ENCODE results near the gene AGBL5.

The AGBL5 gene

GRCh38 chr2:27050996-27051901 lies at the start of gene AGBL5:
Gene AGBL5, plus strand, starts transcription at chr2:27051668. Its CDS starts 1,291 bp downstream, at chr2:27052959.
- peak; percentile 91 to 93 for DNase-seq (ENCODE audit: low read depth in 2 of 2)

GRCh38 chr2:27001950-27002349 lies 49.5 kb upstream of the AGBL5 start:
- no peak for DNase-seq (ENCODE audit: low read depth in 2 of 2)

GRCh38 chr2:27003007-27003406 lies 48.5 kb upstream of the AGBL5 start:
- DNase-seq (ENCODE audit: low read depth in 2 of 2): no peak

GRCh38 chr2:27003857-27004256 lies 47.6 kb upstream of the AGBL5 start:
- DNase-seq (ENCODE audit: low read depth in 2 of 2): no peak

- no peak for DNase-seq (ENCODE audit: low read depth in 2 of 2)
These were observed 44.7 kb upstream of the AGBL5 start for GRCh38 chr2:27006602-27007415.

- no peak for DNase-seq (ENCODE audit: low read depth in 2 of 2)
These were observed 43.8 kb upstream of the AGBL5 start for GRCh38 chr2:27007416-27008374.

GRCh38 chr2:27008678-27009077 lies 42.8 kb upstream of the AGBL5 start:
- DNase-seq (ENCODE audit: low read depth in 2 of 2): no peak

GRCh38 chr2:27009083-27009482 lies 42.4 kb upstream of the AGBL5 start:
- no peak for DNase-seq (ENCODE audit: low read depth in 2 of 2)

GRCh38 chr2:27009716-27010115 lies 41.8 kb upstream of the AGBL5 start:
- DNase-seq (ENCODE audit: low read depth in 2 of 2): no peak

- no peak for DNase-seq (ENCODE audit: low read depth in 2 of 2)
These were observed 41.3 kb upstream of the AGBL5 start for GRCh38 chr2:27010139-27010538.

GRCh38 chr2:27013738-27014137 lies 37.7 kb upstream of the AGBL5 start:
- no peak for DNase-seq (ENCODE audit: low read depth in 2 of 2)

- no peak for DNase-seq (ENCODE audit: low read depth in 2 of 2)
These were observed 36.6 kb upstream of the AGBL5 start for GRCh38 chr2:27014771-27015433.

- no peak for DNase-seq (ENCODE audit: low read depth in 2 of 2)
These were observed 34.6 kb upstream of the AGBL5 start for GRCh38 chr2:27016801-27017325.

- no peak for DNase-seq (ENCODE audit: low read depth in 2 of 2)
These were observed 33.3 kb upstream of the AGBL5 start for GRCh38 chr2:27018142-27018541.

GRCh38 chr2:27019459-27019858 lies 32.0 kb upstream of the AGBL5 start:
- DNase-seq (ENCODE audit: low read depth in 2 of 2): no peak

- DNase-seq (ENCODE audit: low read depth in 2 of 2): no peak
These were observed 31.3 kb upstream of the AGBL5 start for GRCh38 chr2:27019931-27020855.

GRCh38 chr2:27021253-27022049 lies 30.0 kb upstream of the AGBL5 start:
- DNase-seq (ENCODE audit: low read depth in 2 of 2): no peak

- no peak for DNase-seq (ENCODE audit: low read depth in 2 of 2)
These were observed 27.7 kb upstream of the AGBL5 start for GRCh38 chr2:27023740-27024139.

GRCh38 chr2:27024188-27024587 lies 27.3 kb upstream of the AGBL5 start:
- no peak for DNase-seq (ENCODE audit: low read depth in 2 of 2)

Measured in stimulated activated CD8-positive, alpha-beta memory T cell treated with anti-CD3 and anti-CD28 coated beads, Interleukin-15, amount 100 ng/mL, for 48 hours (primary cell).